Peyer's patch (tissue), 4 donors: ENCODE results near the gene MSANTD2. TPM values are rescaled to one million over a fixed set of nuclear protein-coding genes. Genes with fewer than 3 reads are reported as not detected.

Source experiments
- DNase-seq, 3 donors: peaks; one replicate each; pipeline ENCODE4 v3.0.0-alpha.2; 2017 to 2019
- H3K27ac ChIP-seq, 4 donors: fragments of 200-600 bp; sonication (generic); one replicate each; pipeline ENCODE4 v1.5.1; 2016 to 2019
- H3K27me3 ChIP-seq, 2 donors: fragments of 200-600 bp; sonication (generic); one replicate each; pipeline ENCODE4 v1.5.1; 2019
- H3K36me3 ChIP-seq, 3 donors: fragments of 200-600 bp; sonication (generic); one replicate each; pipeline ENCODE4 v1.5.1; 2016 to 2019
- H3K4me1 ChIP-seq, 4 donors: fragments of 200-600 bp; sonication (generic); one replicate each; pipeline ENCODE4 v1.5.1; 2016 to 2019
- H3K4me3 ChIP-seq, 4 donors: fragments of 200-600 bp; sonication (generic); 1 replicate in 3 of 4; 2 replicates in 1 of 4; pipeline ENCODE4 v1.5.1; 2016 to 2019; ENCODE audit warnings: mild to moderate bottlenecking in 1 of 4
- H3K9me3 ChIP-seq, 4 donors: fragments of 200-600 bp; sonication (generic); one replicate each; pipeline ENCODE4 v1.5.1; 2016 to 2019; ENCODE audit warnings: mild to moderate bottlenecking in 1 of 4
- POLR2A ChIP-seq, 2 donors: fragments of 450-650 bp; IDR thresholded peaks; one replicate each; pipeline ENCODE4 v1.5.1; 2017; ENCODE audit warnings: antibody characterized with exemption in 2 of 2, mild to moderate bottlenecking in 2 of 2, moderate library complexity in 2 of 2
- total RNA-seq, 4 donors: library from RNA; depleted of rRNA; stranded (reverse); fragments of >200 nt; gene quantifications; one replicate each; pipeline ENCODE4 v1.1.0, GENCODE V29; 2016
- TF ChIP-seq, protein P1 (sequence below), 6 experiments: fragments of 450-650 bp in 4 of 6; fragments of 200-600 bp in 2 of 6; sonication (generic) in 1 of 6; IDR thresholded peaks; one replicate each; pipeline ENCODE4 v1.5.1; 2017 to 2019; ENCODE audit warnings: antibody characterized with exemption in 6 of 6, mild to moderate bottlenecking in 3 of 6, moderate library complexity in 1 of 6

Gene MSANTD2
- total RNA-seq, 4 donors from 2014 or later = 16.5 to 33.8 (median 17.3) TPM

DNA sequence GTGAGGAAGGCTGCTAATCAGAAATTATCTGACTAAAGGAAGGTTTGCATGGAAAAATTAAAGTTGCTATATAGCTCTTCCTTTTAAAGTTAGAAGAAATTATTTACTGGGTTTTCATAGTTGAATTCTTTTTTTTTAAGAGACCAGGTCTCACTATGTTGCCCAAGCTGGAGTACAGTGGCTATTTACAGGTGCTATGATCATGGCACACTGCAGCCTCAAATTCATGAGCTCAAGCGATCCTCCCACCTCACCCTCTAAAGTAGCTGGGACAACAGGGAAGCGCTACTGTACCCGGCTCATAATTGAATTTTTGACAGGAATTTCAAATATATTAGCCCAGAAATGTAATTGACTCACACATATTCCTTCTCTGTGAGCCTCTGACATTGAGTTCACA is 3.9 kb downstream of the MSANTD2 start:
- Histone ChIP-seq H3K27ac (no peak overlapping the region), H3K4me3 (no peak overlapping the region), H3K4me1 (peaks cover 0 to 21% (median 5%) of the 10 kb centered on the region in 4 donors), H3K27me3 (no peaks in the 10 kb centered on the region), H3K36me3 (no peaks in the 10 kb centered on the region), H3K9me3 (no peaks in the 10 kb centered on the region)
- no peak for DNase-seq
- TF ChIP-seq, protein P1, sequence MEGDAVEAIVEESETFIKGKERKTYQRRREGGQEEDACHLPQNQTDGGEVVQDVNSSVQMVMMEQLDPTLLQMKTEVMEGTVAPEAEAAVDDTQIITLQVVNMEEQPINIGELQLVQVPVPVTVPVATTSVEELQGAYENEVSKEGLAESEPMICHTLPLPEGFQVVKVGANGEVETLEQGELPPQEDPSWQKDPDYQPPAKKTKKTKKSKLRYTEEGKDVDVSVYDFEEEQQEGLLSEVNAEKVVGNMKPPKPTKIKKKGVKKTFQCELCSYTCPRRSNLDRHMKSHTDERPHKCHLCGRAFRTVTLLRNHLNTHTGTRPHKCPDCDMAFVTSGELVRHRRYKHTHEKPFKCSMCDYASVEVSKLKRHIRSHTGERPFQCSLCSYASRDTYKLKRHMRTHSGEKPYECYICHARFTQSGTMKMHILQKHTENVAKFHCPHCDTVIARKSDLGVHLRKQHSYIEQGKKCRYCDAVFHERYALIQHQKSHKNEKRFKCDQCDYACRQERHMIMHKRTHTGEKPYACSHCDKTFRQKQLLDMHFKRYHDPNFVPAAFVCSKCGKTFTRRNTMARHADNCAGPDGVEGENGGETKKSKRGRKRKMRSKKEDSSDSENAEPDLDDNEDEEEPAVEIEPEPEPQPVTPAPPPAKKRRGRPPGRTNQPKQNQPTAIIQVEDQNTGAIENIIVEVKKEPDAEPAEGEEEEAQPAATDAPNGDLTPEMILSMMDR (IDR thresholded peaks at IDR 0.05) = no peak
- no peak for TF ChIP-seq POLR2A (IDR thresholded peaks at IDR 0.05)

DNA sequence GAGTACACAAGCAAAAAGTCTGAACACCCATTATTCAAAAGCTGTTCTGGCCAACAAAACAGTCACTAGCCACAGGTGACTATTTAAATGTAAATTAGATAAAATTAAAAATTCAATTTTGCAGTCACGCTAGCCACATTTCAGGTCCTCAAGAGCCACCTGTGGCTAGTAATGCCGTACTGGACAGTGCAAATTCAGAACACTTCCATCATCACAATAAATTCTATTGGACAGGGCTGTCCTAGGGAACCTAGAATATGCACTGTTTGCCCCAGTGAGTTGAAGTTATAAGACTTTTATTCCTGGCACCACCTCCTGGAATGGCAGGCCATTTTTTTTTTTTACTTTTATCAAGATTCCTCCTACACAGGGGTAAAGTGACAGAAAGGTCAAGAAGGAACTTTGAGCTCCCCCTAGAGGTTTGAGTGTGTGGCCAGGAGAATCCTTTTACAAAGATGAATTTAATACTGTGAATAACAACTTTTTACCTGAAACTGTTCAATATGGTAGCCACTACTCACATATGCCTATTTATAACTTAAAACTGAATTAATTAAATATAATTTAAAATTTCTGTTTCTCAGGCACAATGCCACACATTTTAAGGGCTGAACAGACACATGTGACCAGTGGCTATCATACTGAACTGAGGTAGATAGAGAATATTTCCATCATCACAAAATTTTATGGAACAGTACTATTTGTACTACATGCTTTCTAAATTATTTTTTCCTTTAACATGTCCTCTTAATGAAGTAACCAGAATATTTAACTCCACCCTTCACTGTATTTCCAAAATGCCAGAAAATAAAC is 6.5 kb downstream of the MSANTD2 start:
- no peak overlapping the region for H3K4me3 ChIP-seq
- no peak overlapping the region for H3K27ac ChIP-seq
- H3K36me3 ChIP-seq = no peaks in the 10 kb centered on the region
- peaks cover 0 to 10% (median 2%) of the 10 kb centered on the region in 4 donors for H3K4me1 ChIP-seq
- peak in 1 of 3 donors; percentile 68 for DNase-seq
- H3K27me3 ChIP-seq = no peaks in the 10 kb centered on the region
- no peaks in the 10 kb centered on the region for H3K9me3 ChIP-seq
- no peak for TF ChIP-seq POLR2A (IDR thresholded peaks at IDR 0.05)
- TF ChIP-seq, protein P1 (IDR thresholded peaks at IDR 0.05) = peak; percentile 20 to 65 (median 57)

DNA sequence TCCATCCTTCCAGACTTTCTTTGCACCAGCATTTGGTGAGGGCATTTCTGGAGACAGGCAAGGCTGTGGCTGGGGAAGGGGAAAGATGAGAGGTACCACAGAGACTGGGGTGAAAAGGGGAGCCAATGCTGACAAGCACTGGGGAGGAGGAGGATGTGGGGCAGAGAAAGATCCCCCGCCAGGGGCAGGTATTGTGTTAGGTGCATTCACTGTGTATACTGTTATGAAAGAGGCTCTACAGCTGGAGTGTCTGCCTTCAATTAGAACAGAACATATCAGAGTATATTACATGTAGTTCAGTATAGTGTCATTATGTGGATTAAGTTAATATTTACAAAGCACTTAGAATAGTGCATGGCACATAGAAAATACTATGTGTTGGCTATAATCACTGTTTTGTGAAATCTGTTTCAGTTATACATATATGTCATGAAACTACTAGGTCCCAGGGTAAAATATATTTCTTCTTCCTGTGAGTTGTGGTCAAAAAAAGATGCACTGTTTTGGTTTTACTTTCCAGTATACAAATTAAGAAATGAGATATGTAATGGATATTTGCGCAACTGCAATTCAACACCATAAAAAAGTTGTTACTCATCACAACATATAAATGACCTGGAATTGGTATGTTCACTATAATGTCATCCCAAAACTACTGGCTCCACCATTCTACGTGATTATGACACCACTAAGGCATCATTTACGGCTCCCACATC is 8.4 kb downstream of the MSANTD2 start:
- no peak for DNase-seq
- no peak overlapping the region for H3K4me3 ChIP-seq
- peaks cover 0 to 6% (median 0%) of the 10 kb centered on the region in 4 donors for H3K4me1 ChIP-seq
- H3K36me3 ChIP-seq = no peaks in the 10 kb centered on the region
- no peaks in the 10 kb centered on the region for H3K9me3 ChIP-seq
- no peak overlapping the region for H3K27ac ChIP-seq
- no peaks in the 10 kb centered on the region for H3K27me3 ChIP-seq
- TF ChIP-seq POLR2A (IDR thresholded peaks at IDR 0.05) = no peak
- TF ChIP-seq, protein P1 (IDR thresholded peaks at IDR 0.05) = no peak

DNA sequence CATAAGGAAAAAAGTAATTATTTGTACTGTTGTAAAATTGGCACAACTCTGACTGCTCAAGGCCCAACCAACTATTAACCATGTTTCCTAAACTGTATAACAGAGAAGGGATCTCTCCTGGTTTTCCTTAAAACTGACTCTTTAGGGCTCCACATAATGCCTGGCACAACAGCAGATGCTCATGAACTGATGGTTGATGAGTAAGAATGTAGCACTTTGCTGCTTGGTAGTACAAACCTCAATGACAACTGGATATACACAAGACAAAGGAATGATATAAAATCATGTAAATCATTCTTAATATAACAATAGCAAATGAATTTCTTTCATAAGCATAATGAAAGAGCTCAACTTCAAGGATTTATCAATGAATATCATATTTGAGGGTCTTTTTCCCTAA is 11.7 kb downstream of the MSANTD2 start:
- DNase-seq = no peak
- no peaks in the 10 kb centered on the region for H3K9me3 ChIP-seq
- H3K36me3 ChIP-seq = no peaks in the 10 kb centered on the region
- peaks cover 0 to 6% (median 0%) of the 10 kb centered on the region in 4 donors for H3K4me1 ChIP-seq
- TF ChIP-seq POLR2A (IDR thresholded peaks at IDR 0.05) = no peak
- TF ChIP-seq, protein P1 (IDR thresholded peaks at IDR 0.05) = no peak
- no peaks in the 10 kb centered on the region for H3K27me3 ChIP-seq
- H3K27ac ChIP-seq = no peak overlapping the region
- H3K4me3 ChIP-seq = no peak overlapping the region

DNA sequence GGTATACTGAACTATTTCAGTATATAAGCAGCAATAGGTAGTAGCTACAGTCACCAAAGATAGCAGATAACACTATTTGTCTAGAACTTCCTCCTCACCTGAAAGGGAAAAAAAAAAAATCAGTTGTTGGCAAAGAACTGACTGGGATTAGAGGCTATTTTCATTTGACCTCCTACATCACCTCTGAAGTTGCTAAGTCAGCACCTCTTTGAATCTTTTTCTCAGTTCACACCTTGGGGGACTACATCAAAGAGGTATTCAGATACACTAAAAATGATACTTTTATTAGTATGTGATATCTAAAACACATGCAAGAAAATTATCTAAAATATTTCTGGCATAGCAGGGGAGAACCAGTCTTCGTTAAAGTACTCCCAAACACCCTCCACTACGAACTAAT is 16.2 kb downstream of the MSANTD2 start:
- Histone ChIP-seq H3K9me3 (no peaks in the 10 kb centered on the region), H3K4me1 (no peaks in the 10 kb centered on the region), H3K36me3 (no peaks in the 10 kb centered on the region), H3K4me3 (no peak overlapping the region), H3K27me3 (no peaks in the 10 kb centered on the region), H3K27ac (no peak overlapping the region)
- no peak for DNase-seq
- TF ChIP-seq, protein P1 (IDR thresholded peaks at IDR 0.05) = no peak
- TF ChIP-seq POLR2A (IDR thresholded peaks at IDR 0.05) = no peak
